ENCODE results near the gene MLH1. TPM values are rescaled to one million over a fixed set of nuclear protein-coding genes. Genes with fewer than 3 reads are reported as not detected.

MLH1 gene
- total and polyA plus RNA-seq, 10 of the 15 experiments (the other 5 are each of a cell fraction or from before 2014, with no cell fraction given): 58.6 to 109 (median 81.4) TPM

GRCh38 chr3:37030588-37030987 is 37.3 kb downstream of the MLH1 start:
- H3K4me1 ChIP-seq (ENCODE audit: control insufficient read depth, insufficient read depth, low read length): no peaks in the 10 kb centered on the region
- no peak for TF ChIP-seq SREBF2 (IDR thresholded peaks at IDR 0.05; ENCODE audit: low read length)
- no peak for TF ChIP-seq TCF12 (IDR thresholded peaks at IDR 0.05; ENCODE audit: low read depth, low read length)
- TF ChIP-seq, protein P1, sequence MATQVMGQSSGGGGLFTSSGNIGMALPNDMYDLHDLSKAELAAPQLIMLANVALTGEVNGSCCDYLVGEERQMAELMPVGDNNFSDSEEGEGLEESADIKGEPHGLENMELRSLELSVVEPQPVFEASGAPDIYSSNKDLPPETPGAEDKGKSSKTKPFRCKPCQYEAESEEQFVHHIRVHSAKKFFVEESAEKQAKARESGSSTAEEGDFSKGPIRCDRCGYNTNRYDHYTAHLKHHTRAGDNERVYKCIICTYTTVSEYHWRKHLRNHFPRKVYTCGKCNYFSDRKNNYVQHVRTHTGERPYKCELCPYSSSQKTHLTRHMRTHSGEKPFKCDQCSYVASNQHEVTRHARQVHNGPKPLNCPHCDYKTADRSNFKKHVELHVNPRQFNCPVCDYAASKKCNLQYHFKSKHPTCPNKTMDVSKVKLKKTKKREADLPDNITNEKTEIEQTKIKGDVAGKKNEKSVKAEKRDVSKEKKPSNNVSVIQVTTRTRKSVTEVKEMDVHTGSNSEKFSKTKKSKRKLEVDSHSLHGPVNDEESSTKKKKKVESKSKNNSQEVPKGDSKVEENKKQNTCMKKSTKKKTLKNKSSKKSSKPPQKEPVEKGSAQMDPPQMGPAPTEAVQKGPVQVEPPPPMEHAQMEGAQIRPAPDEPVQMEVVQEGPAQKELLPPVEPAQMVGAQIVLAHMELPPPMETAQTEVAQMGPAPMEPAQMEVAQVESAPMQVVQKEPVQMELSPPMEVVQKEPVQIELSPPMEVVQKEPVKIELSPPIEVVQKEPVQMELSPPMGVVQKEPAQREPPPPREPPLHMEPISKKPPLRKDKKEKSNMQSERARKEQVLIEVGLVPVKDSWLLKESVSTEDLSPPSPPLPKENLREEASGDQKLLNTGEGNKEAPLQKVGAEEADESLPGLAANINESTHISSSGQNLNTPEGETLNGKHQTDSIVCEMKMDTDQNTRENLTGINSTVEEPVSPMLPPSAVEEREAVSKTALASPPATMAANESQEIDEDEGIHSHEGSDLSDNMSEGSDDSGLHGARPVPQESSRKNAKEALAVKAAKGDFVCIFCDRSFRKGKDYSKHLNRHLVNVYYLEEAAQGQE (IDR thresholded peaks at IDR 0.05; ENCODE audit: low read depth, low read length): no peak
- TF ChIP-seq NBN (IDR thresholded peaks at IDR 0.05): no peak
- TF ChIP-seq ZNF622 (IDR thresholded peaks at IDR 0.05): no peak
- no peak for TF ChIP-seq KAT2A (conservative IDR thresholded peaks at IDR 0.05; ENCODE audit: control insufficient read depth, low read depth, low read length)
- TF ChIP-seq SP1 (IDR thresholded peaks at IDR 0.05; ENCODE audit: low read depth, low read length): no peak
- TF ChIP-seq EED (IDR thresholded peaks at IDR 0.05; ENCODE audit: low read depth): no peak
- TF ChIP-seq RCOR1 (conservative IDR thresholded peaks at IDR 0.05; ENCODE audit: low read depth, low read length): no peak
- TF ChIP-seq, protein P2, sequence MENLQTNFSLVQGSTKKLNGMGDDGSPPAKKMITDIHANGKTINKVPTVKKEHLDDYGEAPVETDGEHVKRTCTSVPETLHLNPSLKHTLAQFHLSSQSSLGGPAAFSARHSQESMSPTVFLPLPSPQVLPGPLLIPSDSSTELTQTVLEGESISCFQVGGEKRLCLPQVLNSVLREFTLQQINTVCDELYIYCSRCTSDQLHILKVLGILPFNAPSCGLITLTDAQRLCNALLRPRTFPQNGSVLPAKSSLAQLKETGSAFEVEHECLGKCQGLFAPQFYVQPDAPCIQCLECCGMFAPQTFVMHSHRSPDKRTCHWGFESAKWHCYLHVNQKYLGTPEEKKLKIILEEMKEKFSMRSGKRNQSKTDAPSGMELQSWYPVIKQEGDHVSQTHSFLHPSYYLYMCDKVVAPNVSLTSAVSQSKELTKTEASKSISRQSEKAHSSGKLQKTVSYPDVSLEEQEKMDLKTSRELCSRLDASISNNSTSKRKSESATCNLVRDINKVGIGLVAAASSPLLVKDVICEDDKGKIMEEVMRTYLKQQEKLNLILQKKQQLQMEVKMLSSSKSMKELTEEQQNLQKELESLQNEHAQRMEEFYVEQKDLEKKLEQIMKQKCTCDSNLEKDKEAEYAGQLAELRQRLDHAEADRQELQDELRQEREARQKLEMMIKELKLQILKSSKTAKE (IDR thresholded peaks at IDR 0.05; ENCODE audit: low read depth, poor library complexity, severe bottlenecking): no peak
- no peak for TF ChIP-seq EGR1 (IDR thresholded peaks at IDR 0.05; ENCODE audit: borderline replicate concordance in 1 of 2, low read depth in 2 of 2, low read length in 2 of 2)
- in situ Hi-C loops (cut with MboI) (no loop called here), intact Hi-C loops (cut with micrococcal nuclease; ENCODE audit: unreplicated experiment) (no loop called here)
- H3K4me3 ChIP-seq: no peak overlapping the region
- 2% methylated on average over 3 of the region's 3 CpGs for WGBS (ENCODE audit: insufficient coverage, insufficient replicate concordance, low lambda C conversion rate, missing lambda C conversion rate)
- H3K79me2 ChIP-seq (ENCODE audit: control insufficient read depth, insufficient read depth, low read length): no peaks in the 10 kb centered on the region
- H4K20me1 ChIP-seq (ENCODE audit: control insufficient read depth, insufficient read depth): peaks cover 2% of the 10 kb centered on the region; the same call in 1 of the 2 replicates
- DNase-seq (ENCODE audit: low read depth, low spot score) (no peak), ATAC-seq (no peak), FAIRE-seq (no peak)
- peaks cover 4 to 48% of the 10 kb centered on the region in 2 experiments for H3K36me3 ChIP-seq (ENCODE audit: control insufficient read depth in 2 of 2, insufficient read depth in 2 of 2, low read length in 1 of 2)
- ChIA-PET POLR2A (interaction anchor here (1.6 kb wide), 1 partner anchor 110 kb away, joined by 3 read pairs; no protein-coding TSS in a partner anchor), RAD21 (ENCODE audit: unreplicated experiment) (no interaction called here), CTCF (no interaction called here), SMC1A (ENCODE audit: uncharacterized antibody, unreplicated experiment) (no interaction called here)
- BruUV-seq (replicated peaks): no TSS peak
- H3K9me3 ChIP-seq (replicated peaks; ENCODE audit: control insufficient read depth, insufficient read depth, low read length): no peaks in the 10 kb centered on the region; the same call in 1 of the 3 replicates
- no peaks in the 10 kb centered on the region for H3K27me3 ChIP-seq (replicated peaks in 1 of 2; ENCODE audit: control insufficient read depth in 2 of 2, insufficient read depth in 2 of 2, low read length in 1 of 2)
- H3K27ac ChIP-seq (ENCODE audit: control insufficient read depth, insufficient read depth): no peak overlapping the region
- no peak overlapping the region for H2AFZ ChIP-seq (ENCODE audit: control insufficient read depth, low read depth, low read length)
- no peak overlapping the region for H3K9ac ChIP-seq (ENCODE audit: control insufficient read depth, insufficient read depth, low read length)
- no peak overlapping the region for H3K4me2 ChIP-seq (ENCODE audit: control insufficient read depth, insufficient read depth)

Measured in GM12878 (cell line).